NCI-H748 treated with DMSO at 0.1 percent for 48 hours (cell line): ENCODE data around the gene CREG2.
"Not testable (repeated sequence)": the region's sequence is repeated elsewhere in the genome, so short reads cannot be mapped to it uniquely, and the experiment has no call there.

Source experiments
- DNase-seq: peaks from one replicate; lab custom pipeline; 2025; lab: John Stamatoyannopoulos, UW

CREG2 gene

GRCh38 chr2:101344137-101344536 is 43.2 kb downstream of the CREG2 start:
- DNase-seq: no peak

GRCh38 chr2:101342625-101343008 is 44.7 kb downstream of the CREG2 start:
- DNase-seq: no peak

- DNase-seq: peak; percentile 39
These were observed 45.2 kb downstream of the CREG2 start for GRCh38 chr2:101341901-101342624.

GRCh38 chr2:101341421-101341820 is 45.9 kb downstream of the CREG2 start:
- DNase-seq: no peak

- DNase-seq: no peak
These were observed 47.2 kb downstream of the CREG2 start for GRCh38 chr2:101340141-101340551.

DNA sequence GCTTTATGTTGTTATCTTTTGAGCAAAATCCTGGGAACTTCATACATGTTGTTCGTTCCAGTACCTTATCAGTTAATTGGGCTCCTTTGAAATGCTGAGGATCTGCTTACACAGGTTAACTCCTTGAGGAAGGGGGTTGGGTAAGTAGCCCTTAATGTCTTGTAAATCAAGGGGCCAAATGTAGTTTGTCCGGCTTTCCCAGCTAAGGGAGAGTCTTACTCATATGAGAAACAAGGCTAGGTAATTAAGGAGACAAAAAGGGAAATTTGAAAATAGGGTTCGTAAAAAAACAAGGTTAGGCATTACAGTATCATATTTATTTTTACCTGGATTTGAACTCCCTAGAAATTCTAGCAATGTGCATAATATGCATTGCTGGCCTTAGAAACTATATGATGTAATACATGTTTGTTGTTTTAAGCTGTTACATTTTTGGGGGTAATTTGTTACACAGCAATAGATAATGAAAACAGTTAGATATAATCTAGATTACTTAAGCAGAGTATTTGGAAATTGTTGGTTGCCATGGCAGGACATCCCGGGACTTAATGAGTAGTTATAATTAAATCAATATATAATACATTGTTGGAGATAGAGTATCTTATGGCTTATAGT is 47.9 kb downstream of the CREG2 start:
- no peak for DNase-seq

- no peak for DNase-seq
These were observed 49.4 kb downstream of the CREG2 start for GRCh38 chr2:101337877-101338276.

GRCh38 chr2:101332885-101333766 is 54.2 kb downstream of the CREG2 start:
- no peak for DNase-seq

GRCh38 chr2:101331202-101331601 is 56.1 kb downstream of the CREG2 start:
- no peak for DNase-seq

DNA sequence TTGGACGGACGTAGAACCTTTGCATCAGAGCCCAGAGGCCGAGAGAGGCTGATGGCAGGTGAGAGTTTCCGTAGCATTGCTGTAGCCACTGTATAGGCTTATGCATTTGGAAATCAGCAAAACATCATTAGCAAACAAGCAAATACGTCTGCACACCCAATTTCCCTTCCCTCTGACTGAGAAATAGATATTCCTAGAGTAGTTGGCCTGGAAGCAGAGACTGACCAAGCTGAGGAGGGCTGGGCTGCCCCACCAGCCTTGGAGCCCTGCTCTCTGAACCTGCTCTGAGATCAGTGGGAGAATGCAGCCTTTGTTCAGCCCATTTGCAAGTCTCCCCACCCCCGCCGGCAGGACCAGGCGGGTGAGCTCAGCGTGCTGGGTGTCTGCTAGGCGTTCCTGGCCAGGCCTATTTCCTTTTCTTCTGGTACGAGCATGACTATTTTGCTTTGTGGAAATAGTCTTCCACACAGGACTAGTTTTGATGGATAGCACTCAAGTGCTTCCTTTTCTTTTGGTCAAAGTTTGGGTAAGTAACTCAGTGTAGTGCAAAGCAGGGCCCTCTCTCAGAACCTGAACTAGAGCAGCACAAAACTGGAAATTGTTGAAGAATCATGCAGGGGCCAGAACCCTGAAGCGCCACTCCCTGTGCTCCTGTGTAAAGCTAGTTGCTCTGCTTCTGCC is 56.9 kb downstream of the CREG2 start:
- DNase-seq: no peak

DNA sequence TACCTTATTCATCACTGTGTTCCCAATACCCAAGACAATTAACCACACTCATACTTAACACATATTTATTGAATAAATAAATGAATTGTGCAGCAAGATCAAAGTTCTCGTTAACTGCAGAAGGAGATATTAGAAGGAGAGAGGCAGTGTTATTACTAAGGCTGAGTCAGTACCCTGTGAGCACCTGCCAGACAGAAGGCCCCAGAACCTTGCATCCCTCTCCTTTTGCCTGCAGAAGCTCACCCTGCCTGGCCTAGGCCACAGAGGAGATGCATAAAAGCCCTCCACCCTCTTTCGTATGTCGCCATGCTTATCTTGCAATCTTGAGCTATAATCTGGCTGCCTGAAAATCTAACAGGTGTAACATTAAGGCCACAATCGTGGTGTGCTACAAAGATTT is 58.3 kb downstream of the CREG2 start:
- DNase-seq: no peak

GRCh38 chr2:101328474-101329007 is 58.8 kb downstream of the CREG2 start:
- DNase-seq: no peak

DNA sequence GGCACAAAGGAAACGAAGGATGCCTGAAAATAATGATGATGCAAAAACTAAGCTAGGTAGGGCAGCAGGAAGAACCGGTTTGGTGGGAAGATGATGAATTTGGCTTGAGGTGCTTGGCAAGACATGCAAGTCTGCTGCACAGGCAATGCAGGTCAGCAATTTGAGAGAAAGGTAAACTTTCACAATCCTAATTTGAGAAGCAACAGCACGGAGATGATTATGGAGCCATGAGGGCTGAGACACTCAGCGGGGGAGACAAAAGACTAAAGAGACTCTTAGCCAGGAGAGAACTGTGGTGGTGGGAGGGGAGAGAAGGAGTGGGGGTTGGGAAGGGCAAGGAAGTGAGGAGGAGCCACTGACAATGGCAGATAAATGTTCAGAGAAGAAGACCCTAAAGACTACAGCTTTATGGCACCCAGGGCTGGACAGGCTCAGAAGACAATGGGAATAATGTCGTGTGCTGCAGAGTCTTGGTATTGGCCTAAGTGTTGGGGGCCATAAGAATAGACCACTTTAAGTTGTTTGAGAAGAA is 59.4 kb downstream of the CREG2 start:
- no peak for DNase-seq

DNA sequence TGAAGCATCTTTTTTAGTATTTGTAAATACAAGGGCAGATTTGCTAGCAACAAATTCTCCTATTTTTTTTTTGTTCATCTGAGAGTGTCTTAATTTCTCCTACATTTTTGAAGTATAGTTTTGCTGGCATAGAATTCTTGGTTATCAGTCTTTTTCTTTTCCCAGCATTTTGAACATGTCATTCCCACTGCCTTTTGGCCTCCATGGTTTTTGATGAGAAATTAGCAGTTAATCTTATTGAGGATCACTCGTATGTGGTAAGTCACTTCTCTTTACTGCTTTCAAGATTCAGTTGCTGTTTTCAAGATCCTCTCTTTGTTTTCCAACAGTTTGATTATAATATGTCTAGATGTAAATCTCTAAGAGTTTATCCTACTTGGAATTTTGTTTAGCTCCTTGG is 61.9 kb downstream of the CREG2 start:
- no peak for DNase-seq

GRCh38 chr2:101316568-101316967 is 70.7 kb downstream of the CREG2 start:
- not testable (repeated sequence) for DNase-seq

- no peak for DNase-seq
These were observed 75.6 kb downstream of the CREG2 start for GRCh38 chr2:101311696-101312017.

DNA sequence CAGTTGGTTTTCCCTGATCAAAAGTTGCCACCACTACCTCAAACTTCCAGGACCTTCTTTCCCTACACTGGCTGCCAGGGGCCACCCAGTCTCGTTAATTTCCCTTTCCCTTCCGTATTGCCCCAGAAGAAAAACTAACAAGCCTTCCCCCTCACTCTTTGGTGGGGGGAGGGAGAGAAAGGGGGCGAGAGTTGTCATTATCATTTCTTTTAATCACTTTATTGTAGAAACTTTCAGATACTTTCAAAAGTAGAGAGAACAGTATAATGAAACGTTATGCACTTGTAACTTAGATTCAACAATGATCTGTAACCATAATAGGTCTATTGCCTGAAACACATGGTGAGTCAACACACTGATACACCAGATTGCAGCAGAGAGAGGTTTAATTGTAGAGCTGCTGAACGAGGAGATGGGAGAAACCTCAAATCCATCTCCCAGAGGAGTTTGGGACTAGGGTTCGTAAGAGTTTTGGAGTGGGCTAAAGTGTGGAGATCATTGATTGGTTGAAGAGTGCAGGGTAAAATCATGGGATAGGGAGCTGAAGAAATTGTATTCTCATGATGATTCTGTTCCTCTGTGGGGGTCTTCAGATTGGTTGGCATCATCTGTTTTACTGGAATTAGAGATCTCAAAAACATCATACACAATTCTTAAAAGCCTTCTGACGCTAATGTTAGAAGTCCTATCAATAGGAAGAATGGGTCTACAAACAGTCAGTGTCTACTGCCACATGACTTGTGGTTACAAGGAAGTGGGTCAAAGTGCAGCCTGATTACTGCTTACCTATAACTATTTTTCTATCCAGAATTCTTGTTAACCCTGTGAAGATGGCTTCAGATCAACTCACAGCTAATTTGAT is 76.2 kb downstream of the CREG2 start:
- DNase-seq: no peak

- DNase-seq: no peak
These were observed 77.0 kb downstream of the CREG2 start for GRCh38 chr2:101310090-101310833.

DNA sequence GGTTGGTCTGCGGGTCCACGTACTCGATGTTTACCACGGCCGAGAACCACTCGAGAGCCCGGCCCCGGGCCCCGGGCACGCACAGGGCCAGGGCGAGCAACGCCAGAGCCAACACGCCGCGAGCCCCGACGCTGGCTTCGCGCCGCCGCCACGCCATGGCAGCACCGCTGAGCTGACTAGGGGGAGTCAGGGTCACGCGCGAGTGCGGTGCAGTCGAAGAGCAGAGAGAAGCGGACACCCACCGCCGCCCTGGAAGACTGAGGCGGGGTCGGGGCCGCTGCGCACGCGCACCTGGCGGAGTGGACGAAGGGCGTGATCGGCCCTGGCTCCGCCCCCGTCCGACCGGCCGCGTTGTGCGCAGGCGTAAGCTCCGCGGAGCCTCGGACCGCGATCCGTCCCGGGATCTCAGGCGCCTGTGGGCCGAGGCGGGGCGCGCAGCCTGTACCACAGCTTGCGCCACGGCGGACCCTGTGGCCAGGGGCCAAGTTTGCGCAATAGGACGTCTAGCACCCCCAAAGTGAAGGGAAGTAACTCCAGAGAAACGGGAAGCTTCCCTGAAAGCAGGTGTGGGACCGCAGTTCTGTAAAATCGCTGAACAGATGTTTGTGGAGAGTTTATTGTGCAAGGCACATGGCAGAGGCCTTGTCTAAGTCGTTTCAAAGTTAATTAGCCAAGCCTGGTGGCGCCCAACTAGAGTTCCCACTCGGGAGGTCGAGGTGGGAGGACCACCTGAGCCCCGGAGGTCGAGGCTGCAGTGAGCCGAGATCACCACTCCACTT is 78.7 kb downstream of the CREG2 start, which contains the start of gene RNF149:
TSS of gene RNF149 (minus strand) at position 270 of the 779 bp plus-strand sequence. CDS start at position 157, 113 bp downstream.
- peak; percentile 57 for DNase-seq
